ENCODE measurements around the gene MAP4K2.

DNA sequence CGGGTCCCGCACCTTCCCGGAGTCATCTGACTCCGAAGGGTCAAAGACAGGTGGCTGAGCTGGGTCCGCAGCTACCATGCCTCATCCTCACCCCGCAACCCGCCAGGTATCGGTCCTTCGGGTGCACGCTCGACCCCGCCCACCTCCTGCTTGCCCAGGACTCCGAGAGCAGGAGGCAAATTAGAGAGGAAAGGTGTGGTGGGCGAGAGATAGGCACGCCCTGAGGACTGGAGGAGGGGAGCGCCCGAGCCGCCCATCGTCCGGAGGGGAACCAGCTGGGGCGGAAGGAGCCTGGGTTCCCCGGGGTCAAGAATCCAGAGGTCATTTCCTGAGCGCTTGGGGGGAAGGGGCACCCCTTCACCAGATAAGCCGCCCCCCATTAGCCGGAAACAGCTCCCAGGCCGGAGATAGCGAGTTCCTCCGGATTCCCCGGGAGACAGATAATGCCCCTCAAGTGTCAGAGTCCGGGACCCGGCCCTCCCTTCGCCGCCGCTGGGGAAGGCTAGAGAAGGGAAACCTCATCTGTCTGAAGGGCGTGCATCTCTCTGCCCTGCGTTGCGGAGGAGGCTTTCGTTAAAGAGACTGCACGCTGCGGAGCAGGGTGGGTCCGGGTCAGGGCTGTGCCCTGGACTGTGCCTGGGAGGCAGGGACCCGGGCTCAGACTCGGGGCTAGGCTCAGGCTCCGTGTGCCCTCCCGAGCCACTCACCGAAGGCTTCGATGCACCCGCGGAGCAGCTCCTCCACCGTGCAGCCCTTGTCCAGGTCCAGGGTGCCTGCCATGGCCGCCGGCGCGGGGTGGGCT, 60.7 kb downstream of the MAP4K2 start:
- TF ChIP-seq CTCF (IDR thresholded peaks at IDR 0.05; ENCODE audit: low read length): no peak
- no peak for TF ChIP-seq EZH2 (IDR thresholded peaks at IDR 0.05; ENCODE audit: borderline replicate concordance, low read length)
